ENCODE data around the gene ETS1.

The ETS1 gene

DNA sequence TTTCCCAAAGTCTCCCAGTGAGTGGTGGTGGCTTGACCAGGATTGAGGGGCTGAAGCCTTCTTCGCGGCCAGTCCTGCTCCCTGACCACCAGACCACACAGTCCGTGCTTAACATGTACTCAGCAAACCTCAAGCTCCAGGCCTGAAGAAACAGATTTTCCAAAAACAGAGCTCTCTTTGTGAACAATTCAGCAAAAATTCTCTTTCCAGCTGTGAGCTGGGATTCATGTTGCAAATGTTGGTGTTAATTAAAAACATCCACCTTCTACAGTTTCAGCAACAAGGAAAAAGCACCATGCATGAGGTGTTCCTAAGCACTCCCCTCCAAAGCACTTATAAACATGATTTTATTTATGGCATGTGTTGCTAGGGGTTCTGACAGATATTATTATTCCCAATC, 129.5 kb downstream of the ETS1 start (continued):
- no peak for TF ChIP-seq ZNF16 (tag by site-specific recombination; IDR thresholded peaks at IDR 0.05; ENCODE audit: low read depth)
- TF ChIP-seq, protein P1, sequence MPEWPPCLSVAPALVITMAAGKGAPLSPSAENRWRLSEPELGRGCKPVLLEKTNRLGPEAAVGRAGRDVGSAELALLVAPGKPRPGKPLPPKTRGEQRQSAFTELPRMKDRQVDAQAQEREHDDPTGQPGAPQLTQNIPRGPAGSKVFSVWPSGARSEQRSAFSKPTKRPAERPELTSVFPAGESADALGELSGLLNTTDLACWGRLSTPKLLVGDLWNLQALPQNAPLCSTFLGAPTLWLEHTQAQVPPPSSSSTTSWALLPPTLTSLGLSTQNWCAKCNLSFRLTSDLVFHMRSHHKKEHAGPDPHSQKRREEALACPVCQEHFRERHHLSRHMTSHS (tag by site-specific recombination; IDR thresholded peaks at IDR 0.05): no peak
- TF ChIP-seq, protein P2, sequence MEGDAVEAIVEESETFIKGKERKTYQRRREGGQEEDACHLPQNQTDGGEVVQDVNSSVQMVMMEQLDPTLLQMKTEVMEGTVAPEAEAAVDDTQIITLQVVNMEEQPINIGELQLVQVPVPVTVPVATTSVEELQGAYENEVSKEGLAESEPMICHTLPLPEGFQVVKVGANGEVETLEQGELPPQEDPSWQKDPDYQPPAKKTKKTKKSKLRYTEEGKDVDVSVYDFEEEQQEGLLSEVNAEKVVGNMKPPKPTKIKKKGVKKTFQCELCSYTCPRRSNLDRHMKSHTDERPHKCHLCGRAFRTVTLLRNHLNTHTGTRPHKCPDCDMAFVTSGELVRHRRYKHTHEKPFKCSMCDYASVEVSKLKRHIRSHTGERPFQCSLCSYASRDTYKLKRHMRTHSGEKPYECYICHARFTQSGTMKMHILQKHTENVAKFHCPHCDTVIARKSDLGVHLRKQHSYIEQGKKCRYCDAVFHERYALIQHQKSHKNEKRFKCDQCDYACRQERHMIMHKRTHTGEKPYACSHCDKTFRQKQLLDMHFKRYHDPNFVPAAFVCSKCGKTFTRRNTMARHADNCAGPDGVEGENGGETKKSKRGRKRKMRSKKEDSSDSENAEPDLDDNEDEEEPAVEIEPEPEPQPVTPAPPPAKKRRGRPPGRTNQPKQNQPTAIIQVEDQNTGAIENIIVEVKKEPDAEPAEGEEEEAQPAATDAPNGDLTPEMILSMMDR (tag by site-specific recombination; IDR thresholded peaks at IDR 0.05): no peak

DNA sequence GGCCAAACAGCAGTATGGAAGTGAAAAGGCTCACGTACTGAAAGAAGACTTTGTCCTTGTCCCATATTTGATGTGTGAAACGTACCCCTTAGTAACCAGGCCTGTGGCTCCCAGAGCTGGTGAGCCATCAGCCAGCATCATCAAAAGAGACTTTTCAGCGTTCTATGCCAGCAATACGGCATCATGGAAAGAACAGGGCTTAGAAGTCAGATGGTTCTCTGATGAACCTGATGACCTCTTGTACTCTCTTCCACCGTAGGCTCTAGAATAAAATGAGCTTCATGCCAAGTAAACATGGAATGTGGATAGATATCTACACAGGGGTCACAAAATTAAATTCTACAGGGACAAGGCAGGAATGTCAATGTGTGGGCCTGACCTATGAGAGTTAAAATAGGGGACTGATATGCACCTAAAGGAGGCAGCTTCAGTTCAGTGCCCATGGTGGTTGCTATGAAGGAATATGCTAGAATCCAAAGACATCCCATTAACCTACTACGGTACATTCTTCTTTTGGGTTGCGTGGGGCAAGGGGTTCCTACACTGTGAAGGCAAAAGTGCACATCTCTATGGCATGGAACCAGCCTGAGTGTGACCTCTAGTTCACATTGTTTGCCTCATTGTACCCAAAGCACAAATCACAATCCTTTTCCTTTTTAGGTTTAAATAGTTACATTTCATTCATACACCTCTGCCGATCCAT, 130.6 kb downstream of the ETS1 start:
- Histone ChIP-seq H3K36me3 (ENCODE audit: control insufficient read depth in 2 of 2, insufficient read depth in 1 of 2, low read length in 2 of 2) (peaks cover 0 to 18% of the 10 kb centered on the region in 2 experiments; a peak in 1 of 3 replicates), H3K4me1 (ENCODE audit: control insufficient read depth, insufficient read depth, low read length) (no peaks in the 10 kb centered on the region), H3K27ac (ENCODE audit: extremely low read depth, low read depth, low read length) (no peak overlapping the region), H3K4me3 (ENCODE audit: low read depth, low read length) (no peak overlapping the region), H3K9me3 (ENCODE audit: control insufficient read depth, insufficient read depth, low read depth, low read length) (no peaks in the 10 kb centered on the region)
- CTCF ChIA-PET: no interaction called here
- TF ChIP-seq, protein P3, sequence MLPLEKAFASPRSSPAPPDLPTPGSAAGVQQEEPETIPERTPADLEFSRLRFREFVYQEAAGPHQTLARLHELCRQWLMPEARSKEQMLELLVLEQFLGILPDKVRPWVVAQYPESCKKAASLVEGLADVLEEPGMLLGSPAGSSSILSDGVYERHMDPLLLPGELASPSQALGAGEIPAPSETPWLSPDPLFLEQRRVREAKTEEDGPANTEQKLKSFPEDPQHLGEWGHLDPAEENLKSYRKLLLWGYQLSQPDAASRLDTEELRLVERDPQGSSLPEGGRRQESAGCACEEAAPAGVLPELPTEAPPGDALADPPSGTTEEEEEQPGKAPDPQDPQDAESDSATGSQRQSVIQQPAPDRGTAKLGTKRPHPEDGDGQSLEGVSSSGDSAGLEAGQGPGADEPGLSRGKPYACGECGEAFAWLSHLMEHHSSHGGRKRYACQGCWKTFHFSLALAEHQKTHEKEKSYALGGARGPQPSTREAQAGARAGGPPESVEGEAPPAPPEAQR (tag by site-specific recombination; IDR thresholded peaks at IDR 0.05): no peak
- no peak for TF ChIP-seq ZNF24 (tag by site-specific recombination; IDR thresholded peaks at IDR 0.05)
- no peak for TF ChIP-seq ZNF239 (tag by site-specific recombination; IDR thresholded peaks at IDR 0.05)
- no peak for TF ChIP-seq OSR2 (tag by site-specific recombination; IDR thresholded peaks at IDR 0.05)
- TF ChIP-seq ZNF560 (tag by site-specific recombination; IDR thresholded peaks at IDR 0.05; ENCODE audit: borderline replicate concordance): no peak
- no peak for TF ChIP-seq ZNF266 (tag by site-specific recombination; IDR thresholded peaks at IDR 0.05; ENCODE audit: low read depth)
- no peak for TF ChIP-seq KLF8 (tag by site-specific recombination; IDR thresholded peaks at IDR 0.05)
- TF ChIP-seq ZNF416 (tag by site-specific recombination; IDR thresholded peaks at IDR 0.05): no peak
- no peak for TF ChIP-seq ZNF621 (tag by site-specific recombination; IDR thresholded peaks at IDR 0.05)
- TF ChIP-seq KLF1 (tag by site-specific recombination; IDR thresholded peaks at IDR 0.05): no peak
- TF ChIP-seq ZNF354C (tag by site-specific recombination; IDR thresholded peaks at IDR 0.05; ENCODE audit: borderline replicate concordance, low read depth): no peak
- TF ChIP-seq ZNF670 (tag by site-specific recombination; IDR thresholded peaks at IDR 0.05; ENCODE audit: low read depth): no peak
- TF ChIP-seq, protein P4, sequence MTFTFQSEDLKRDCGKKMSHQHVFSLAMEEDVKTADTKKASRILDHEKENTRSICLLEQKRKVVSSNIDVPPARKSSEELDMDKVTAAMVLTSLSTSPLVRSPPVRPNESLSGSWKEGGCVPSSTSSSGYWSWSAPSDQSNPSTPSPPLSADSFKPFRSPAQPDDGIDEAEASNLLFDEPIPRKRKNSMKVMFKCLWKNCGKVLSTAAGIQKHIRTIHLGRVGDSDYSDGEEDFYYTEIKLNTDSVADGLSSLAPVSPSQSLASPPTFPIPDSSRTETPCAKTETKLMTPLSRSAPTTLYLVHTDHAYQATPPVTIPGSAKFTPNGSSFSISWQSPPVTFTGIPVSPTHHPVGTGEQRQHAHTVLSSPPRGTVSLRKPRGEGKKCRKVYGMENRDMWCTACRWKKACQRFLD (tag by site-specific recombination; IDR thresholded peaks at IDR 0.05): no peak
- no peak for TF ChIP-seq ZNF426 (tag by site-specific recombination; IDR thresholded peaks at IDR 0.05)
- TF ChIP-seq ZNF10 (tag by site-specific recombination; IDR thresholded peaks at IDR 0.05): no peak
- no peak for TF ChIP-seq KLF16 (tag by site-specific recombination; IDR thresholded peaks at IDR 0.05)
- TF ChIP-seq ZFP69B (tag by site-specific recombination; IDR thresholded peaks at IDR 0.05): no peak
- no peak for TF ChIP-seq ZNF133 (tag by site-specific recombination; IDR thresholded peaks at IDR 0.05)
- TF ChIP-seq YY1 (tag by site-specific recombination; IDR thresholded peaks at IDR 0.05): no peak
- TF ChIP-seq ZNF433 (tag by site-specific recombination; IDR thresholded peaks at IDR 0.05; ENCODE audit: low read depth): no peak
- POLR2A ChIA-PET: no interaction called here

Data from HEK293 (cell line).